ENCODE results near the gene XPO6.

XPO6 gene

GRCh38 chr16:28064706-28065249 lies 147.0 kb downstream of the XPO6 start:
- no peak for DNase-seq (ENCODE audit: low read depth)
- TF ChIP-seq CTCF (conservative IDR thresholded peaks at IDR 0.05; ENCODE audit: control insufficient read depth, insufficient read depth, low read depth, low read length), result no peak
- H3K4me3 ChIP-seq (ENCODE audit: control insufficient read depth, low read depth, low read length), result no peak overlapping the region

- DNase-seq (ENCODE audit: low read depth), result no peak
- no peak for TF ChIP-seq CTCF (conservative IDR thresholded peaks at IDR 0.05; ENCODE audit: control insufficient read depth, insufficient read depth, low read depth, low read length)
- H3K4me3 ChIP-seq (ENCODE audit: control insufficient read depth, low read depth, low read length), result no peak overlapping the region
Measured at GRCh38 chr16:28064150-28064549, 147.6 kb downstream of the XPO6 start.

GRCh38 chr16:28063591-28064061 lies 148.1 kb downstream of the XPO6 start, which contains the start of gene GSG1L:
Gene GSG1L, minus strand, starts transcription at chr16:28063714. Its CDS starts 290 bp downstream, at chr16:28063424.
- no peak for TF ChIP-seq CTCF (conservative IDR thresholded peaks at IDR 0.05; ENCODE audit: control insufficient read depth, insufficient read depth, low read depth, low read length)
- no peak for DNase-seq (ENCODE audit: low read depth)
- no peak within 1 kb of the TSS for H3K4me3 ChIP-seq (ENCODE audit: control insufficient read depth, low read depth, low read length)

GRCh38 chr16:28062847-28063521 lies 148.8 kb downstream of the XPO6 start:
- no peak for DNase-seq (ENCODE audit: low read depth)
- H3K4me3 ChIP-seq (ENCODE audit: control insufficient read depth, low read depth, low read length), result no peak overlapping the region
- TF ChIP-seq CTCF (conservative IDR thresholded peaks at IDR 0.05; ENCODE audit: control insufficient read depth, insufficient read depth, low read depth, low read length), result no peak

GRCh38 chr16:28062261-28062846 lies 149.4 kb downstream of the XPO6 start:
- TF ChIP-seq CTCF (conservative IDR thresholded peaks at IDR 0.05; ENCODE audit: control insufficient read depth, insufficient read depth, low read depth, low read length), result no peak
- no peak for DNase-seq (ENCODE audit: low read depth)
- H3K4me3 ChIP-seq (ENCODE audit: control insufficient read depth, low read depth, low read length), result no peak overlapping the region

GRCh38 chr16:28061352-28062101 lies 150.2 kb downstream of the XPO6 start:
- no peak overlapping the region for H3K4me3 ChIP-seq (ENCODE audit: control insufficient read depth, low read depth, low read length)
- no peak for DNase-seq (ENCODE audit: low read depth)
- TF ChIP-seq CTCF (conservative IDR thresholded peaks at IDR 0.05; ENCODE audit: control insufficient read depth, insufficient read depth, low read depth, low read length), result no peak
